Effector memory CD8-positive, alpha-beta T cell (primary cell): ENCODE results near the gene SYCP2L.
"Not testable (repeated sequence)": the region's sequence is repeated elsewhere in the genome, so short reads cannot be mapped to it uniquely, and the experiment has no call there.

Source experiments
- ATAC-seq: fragments of 150-1000 bp; cut with Tn5 transposase; replicated peaks from 2 replicates; pipeline ENCODE4 v1.10.0; 2021; ENCODE audit warnings: mild to moderate bottlenecking, moderate library complexity
- DNase-seq, 3 experiments: peaks; one replicate each; pipeline ENCODE4 v3.0.0; 2021
- H3K27ac Mint-ChIP-seq, 2 donors: one replicate each; pipeline ENCODE4 v1.8.0; 2022; ENCODE audit warnings: mild to moderate bottlenecking in 2 of 2, mixed read lengths in 2 of 2, moderate library complexity in 2 of 2
- H3K27me3 Mint-ChIP-seq, 2 donors: one replicate each; pipeline ENCODE4 v1.8.0; 2022; ENCODE audit warnings: mixed read lengths in 2 of 2
- H3K36me3 Mint-ChIP-seq: one replicate; pipeline ENCODE4 v1.8.0; 2022; ENCODE audit warnings: mild to moderate bottlenecking, moderate library complexity, mixed read lengths; ENCODE audit not compliant: insufficient read depth
- H3K4me1 Mint-ChIP-seq, 2 donors: one replicate each; pipeline ENCODE4 v1.8.0; 2022; ENCODE audit warnings: low read depth in 2 of 2, mixed read lengths in 2 of 2
- H3K4me3 Mint-ChIP-seq, 2 donors: one replicate each; pipeline ENCODE4 v1.8.0; 2022; ENCODE audit warnings: mild to moderate bottlenecking in 2 of 2, mixed read lengths in 2 of 2, moderate library complexity in 2 of 2
- H3K9me3 Mint-ChIP-seq, 2 donors: one replicate each; pipeline ENCODE4 v1.8.0; 2022; ENCODE audit warnings: mixed read lengths in 2 of 2

SYCP2L gene

DNA sequence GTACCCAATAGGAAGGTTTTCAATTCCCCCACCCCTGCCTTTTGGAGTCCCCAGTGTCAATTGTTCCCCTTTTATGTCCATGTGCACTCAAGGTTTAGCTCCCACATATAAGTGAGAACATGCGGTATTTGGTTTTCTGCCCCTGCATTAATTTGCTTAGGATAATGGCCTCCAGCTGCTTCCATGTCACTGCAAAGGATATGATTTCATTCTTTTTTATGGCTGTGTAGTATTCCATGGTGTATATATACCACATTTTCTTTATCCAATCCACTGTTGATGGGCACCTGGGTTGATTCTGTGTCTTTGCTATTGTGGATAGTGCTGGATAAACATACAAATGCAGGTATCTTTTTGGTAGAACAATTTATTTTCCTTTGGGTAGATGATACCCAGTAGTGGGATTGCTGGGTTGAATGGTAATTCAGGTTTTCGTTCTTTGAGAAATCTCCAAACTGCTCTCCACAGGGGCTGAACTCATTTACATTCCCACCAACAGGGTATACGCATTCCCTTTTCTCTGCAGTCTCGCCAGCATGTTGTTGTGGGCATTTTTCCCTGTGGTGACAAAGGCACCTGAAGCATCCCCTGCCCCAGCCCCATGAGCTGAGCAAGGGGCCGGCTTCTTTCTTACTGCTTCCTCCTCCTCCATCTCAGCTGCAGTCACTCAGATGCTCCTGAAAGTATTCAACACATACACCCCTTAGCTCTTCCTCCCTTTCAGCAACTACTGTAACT lies 90.5 kb downstream of the SYCP2L start:
- ATAC-seq: no peak
- peaks cover 0 to 4% of the 10 kb centered on the region in 2 donors for H3K9me3 Mint-ChIP-seq
- no peak for DNase-seq
- H3K4me3 Mint-ChIP-seq: no peak overlapping the region
- no peaks in the 10 kb centered on the region for H3K36me3 Mint-ChIP-seq
- H3K27ac Mint-ChIP-seq: no peak overlapping the region
- no peaks in the 10 kb centered on the region for H3K4me1 Mint-ChIP-seq
- H3K27me3 Mint-ChIP-seq: peaks cover 23% of the 10 kb centered on the region in 2 donors

DNA sequence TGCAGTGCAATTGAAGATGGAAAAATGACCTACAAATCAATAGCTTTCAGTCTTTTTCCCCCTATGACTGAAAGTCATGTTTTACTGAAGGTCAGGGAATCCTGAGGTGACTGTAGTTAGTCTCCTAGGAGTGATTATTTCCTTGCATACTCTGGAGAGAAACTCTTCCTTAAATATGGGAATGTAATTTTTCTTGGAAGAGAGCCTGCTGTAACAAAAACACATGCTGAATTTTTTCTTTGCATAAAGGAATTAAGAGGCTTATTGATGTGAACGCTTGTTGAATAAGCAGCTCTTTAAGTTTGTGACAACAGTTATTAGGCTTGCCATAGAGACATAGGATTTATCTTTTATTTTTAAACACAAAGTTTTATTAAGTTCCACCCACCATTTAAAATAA lies 92.8 kb downstream of the SYCP2L start:
- DNase-seq (no peak), ATAC-seq (no peak)
- no peaks in the 10 kb centered on the region for H3K36me3 Mint-ChIP-seq
- H3K27me3 Mint-ChIP-seq: peaks cover 23 to 24% of the 10 kb centered on the region in 2 donors
- no peak overlapping the region for H3K27ac Mint-ChIP-seq
- peaks cover 0 to 4% of the 10 kb centered on the region in 2 donors for H3K9me3 Mint-ChIP-seq
- no peaks in the 10 kb centered on the region for H3K4me1 Mint-ChIP-seq
- H3K4me3 Mint-ChIP-seq: no peak overlapping the region

GRCh38 chr6:10981409-10981808 lies 94.6 kb downstream of the SYCP2L start:
- Mint-ChIP-seq H3K4me3 (no peak overlapping the region), H3K36me3 (no peaks in the 10 kb centered on the region), H3K27ac (no peak overlapping the region), H3K27me3 (peaks cover 23 to 24% of the 10 kb centered on the region in 2 donors), H3K9me3 (peaks cover 0 to 4% of the 10 kb centered on the region in 2 donors), H3K4me1 (no peaks in the 10 kb centered on the region)
- DNase-seq: no peak
- no peak for ATAC-seq

DNA sequence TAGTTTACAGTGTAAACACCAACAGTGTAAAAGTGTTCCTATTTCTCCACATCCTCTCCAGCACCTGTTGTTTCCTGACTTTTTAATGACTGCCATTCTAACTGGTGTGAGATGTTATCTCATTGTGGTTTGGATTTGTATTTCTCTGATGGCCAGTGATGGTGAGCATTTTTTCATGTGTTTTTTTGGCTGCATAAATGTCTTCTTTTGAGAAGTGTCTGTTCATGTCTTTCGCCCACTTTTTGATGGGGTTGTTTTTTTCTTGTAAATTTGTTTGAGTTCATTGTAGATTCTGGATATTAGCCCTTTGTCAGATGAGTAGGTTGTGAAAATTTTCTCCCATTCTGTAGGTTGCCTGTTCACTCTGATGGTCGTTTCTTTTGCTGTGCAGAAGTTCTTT lies 98.1 kb downstream of the SYCP2L start:
- not testable (repeated sequence) for H3K4me1 Mint-ChIP-seq, DNase-seq, H3K9me3 Mint-ChIP-seq, ATAC-seq, H3K27ac Mint-ChIP-seq, H3K4me3 Mint-ChIP-seq, H3K36me3 Mint-ChIP-seq
- peaks cover 32 to 43% of the 10 kb centered on the region in 2 donors for H3K27me3 Mint-ChIP-seq

DNA sequence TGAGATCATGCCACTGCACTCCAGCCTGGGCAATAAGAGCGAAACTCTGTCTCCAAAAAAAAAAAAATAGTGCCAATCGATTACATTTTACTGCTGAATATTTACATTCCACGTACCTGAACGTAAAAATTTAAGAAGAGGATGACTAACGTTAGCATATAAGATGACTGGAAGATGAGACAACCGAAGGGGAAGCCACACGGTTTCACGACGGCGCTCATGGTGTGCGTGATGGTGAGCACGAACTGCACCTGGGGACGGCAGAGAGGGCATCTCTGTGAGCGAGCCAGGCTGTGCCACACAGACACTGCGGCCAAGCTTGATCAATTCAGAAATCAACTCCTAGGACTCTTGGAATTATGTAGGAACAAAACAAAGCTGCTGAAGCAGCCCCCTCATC lies 102.7 kb downstream of the SYCP2L start:
- no peak for ATAC-seq

DNA sequence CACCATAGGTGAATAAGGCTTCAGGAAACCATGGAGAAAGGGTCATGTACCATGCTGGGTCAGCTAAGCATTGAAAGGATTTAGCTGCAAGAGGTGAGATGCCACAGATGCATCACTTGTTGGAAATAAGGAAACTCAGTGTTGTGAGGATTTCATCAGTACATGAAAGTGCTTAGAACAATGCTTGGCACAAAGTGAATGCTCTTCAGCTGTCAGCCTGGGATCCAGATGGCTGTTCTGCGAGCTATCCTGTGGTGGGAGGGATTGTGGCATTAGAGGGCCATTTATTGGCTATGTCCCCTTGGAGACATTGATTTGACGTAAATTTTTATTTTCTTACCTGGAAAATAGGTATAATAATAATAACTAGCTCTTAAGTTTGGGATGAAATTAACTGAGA lies 104.3 kb downstream of the SYCP2L start:
- Mint-ChIP-seq H3K27me3 (peaks cover 25 to 33% of the 10 kb centered on the region in 2 donors), H3K4me1 (no peaks in the 10 kb centered on the region), H3K9me3 (peaks cover 0 to 2% of the 10 kb centered on the region in 2 donors), H3K27ac (no peak overlapping the region), H3K36me3 (no peaks in the 10 kb centered on the region), H3K4me3 (no peak overlapping the region)
- DNase-seq (no peak), ATAC-seq (no peak)

More for the DNA sequence above, 102.7 kb downstream of the SYCP2L start:
- H3K4me1 Mint-ChIP-seq: no peaks in the 10 kb centered on the region
- no peaks in the 10 kb centered on the region for H3K36me3 Mint-ChIP-seq
- no peak overlapping the region for H3K27ac Mint-ChIP-seq
- peaks cover 0 to 2% of the 10 kb centered on the region in 2 donors for H3K9me3 Mint-ChIP-seq
- DNase-seq: no peak
- no peak overlapping the region for H3K4me3 Mint-ChIP-seq
- peaks cover 25 to 33% of the 10 kb centered on the region in 2 donors for H3K27me3 Mint-ChIP-seq

DNA sequence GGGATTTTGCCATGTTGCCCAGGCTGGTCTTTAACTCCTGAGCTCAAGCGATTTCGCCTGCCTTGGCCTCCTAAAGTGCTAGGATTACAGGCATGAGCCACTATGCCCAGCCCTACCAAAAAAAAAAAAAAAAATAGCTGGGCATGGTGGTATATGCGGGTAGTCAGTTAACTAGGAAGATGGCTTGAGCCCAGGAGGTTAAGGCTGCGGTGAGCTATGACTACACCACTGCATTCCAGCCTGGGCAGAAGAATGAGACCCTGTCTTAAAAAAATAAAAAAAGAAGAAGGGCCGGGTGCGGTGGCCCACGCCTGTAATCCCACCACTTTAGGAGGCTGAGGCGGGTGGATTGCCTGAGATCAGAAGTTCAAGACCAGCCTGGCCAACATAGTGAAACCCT lies 107.0 kb downstream of the SYCP2L start:
- no peaks in the 10 kb centered on the region for H3K9me3 Mint-ChIP-seq
- H3K27ac Mint-ChIP-seq: no peak overlapping the region
- DNase-seq (no peak), ATAC-seq (no peak)
- no peaks in the 10 kb centered on the region for H3K36me3 Mint-ChIP-seq
- peaks cover 12 to 16% of the 10 kb centered on the region in 2 donors for H3K27me3 Mint-ChIP-seq
- H3K4me3 Mint-ChIP-seq: no peak overlapping the region
- H3K4me1 Mint-ChIP-seq: no peaks in the 10 kb centered on the region

DNA sequence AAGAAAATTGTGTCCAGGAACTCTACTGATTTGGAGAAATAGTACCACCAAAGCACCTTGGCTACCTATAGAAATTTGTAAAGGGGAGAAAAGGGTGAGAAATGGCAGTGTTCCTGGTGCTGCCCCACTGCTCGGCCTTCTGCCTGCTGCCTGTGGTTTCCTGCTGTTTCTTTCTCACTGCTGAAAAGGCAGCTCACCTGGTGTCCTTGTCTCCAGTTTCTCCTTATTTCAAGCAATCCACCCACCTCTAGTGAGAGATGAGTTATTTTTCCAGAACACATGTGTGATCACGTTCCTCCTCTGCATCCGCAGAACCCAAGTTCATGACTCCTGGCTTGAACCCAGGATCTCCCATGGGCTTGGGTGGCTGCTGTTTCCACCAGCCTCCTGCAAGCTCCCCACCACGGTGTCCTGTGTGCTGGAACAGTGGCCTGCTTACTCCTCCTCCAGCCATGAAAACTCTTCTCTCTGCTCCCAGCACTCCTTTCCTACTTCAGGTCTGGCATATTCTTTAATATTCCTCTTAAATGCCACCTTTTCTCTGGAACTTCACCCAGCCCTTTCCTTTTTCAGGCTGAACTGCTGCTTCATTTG lies 108.4 kb downstream of the SYCP2L start:
- Mint-ChIP-seq H3K36me3 (no peaks in the 10 kb centered on the region), H3K27me3 (peaks cover 19 to 23% of the 10 kb centered on the region in 2 donors), H3K4me3 (no peak overlapping the region), H3K9me3 (no peaks in the 10 kb centered on the region), H3K27ac (no peak overlapping the region), H3K4me1 (no peaks in the 10 kb centered on the region)
- DNase-seq: no peak
- no peak for ATAC-seq

GRCh38 chr6:10999994-11000393 lies 113.1 kb downstream of the SYCP2L start:
- peaks cover 33 to 35% of the 10 kb centered on the region in 2 donors for H3K27me3 Mint-ChIP-seq
- H3K36me3 Mint-ChIP-seq: no peaks in the 10 kb centered on the region
- no peak overlapping the region for H3K27ac Mint-ChIP-seq
- DNase-seq (no peak), ATAC-seq (no peak)
- H3K9me3 Mint-ChIP-seq: no peaks in the 10 kb centered on the region
- H3K4me3 Mint-ChIP-seq: no peak overlapping the region
- H3K4me1 Mint-ChIP-seq: no peaks in the 10 kb centered on the region

DNA sequence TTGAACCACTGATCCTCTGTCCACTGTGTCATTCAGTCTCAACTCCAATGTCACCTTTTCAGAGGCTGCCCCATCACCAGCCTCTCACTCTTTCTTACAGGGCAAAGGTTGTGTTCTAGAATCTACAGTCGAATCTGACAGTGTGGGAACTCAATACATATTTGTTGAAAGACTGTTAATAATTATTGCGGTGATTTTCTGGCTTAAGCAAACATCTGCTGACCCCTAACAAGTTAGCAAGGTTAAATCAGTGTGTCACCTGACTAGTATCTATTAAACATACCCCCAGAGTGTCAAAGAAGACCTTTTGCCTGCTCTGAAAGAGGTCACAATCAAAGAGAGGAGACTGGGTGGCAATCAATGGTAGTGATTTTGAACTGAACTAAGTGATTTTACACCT lies 115.3 kb downstream of the SYCP2L start:
- Mint-ChIP-seq H3K27ac (no peak overlapping the region), H3K4me3 (no peak overlapping the region), H3K36me3 (no peaks in the 10 kb centered on the region), H3K27me3 (peaks cover 33 to 35% of the 10 kb centered on the region in 2 donors), H3K9me3 (no peaks in the 10 kb centered on the region), H3K4me1 (no peaks in the 10 kb centered on the region)
- no peak for ATAC-seq
- DNase-seq: no peak

GRCh38 chr6:11003297-11003696 lies 116.4 kb downstream of the SYCP2L start:
- H3K9me3 Mint-ChIP-seq, ATAC-seq, H3K27ac Mint-ChIP-seq, H3K4me3 Mint-ChIP-seq, DNase-seq, H3K36me3 Mint-ChIP-seq, H3K4me1 Mint-ChIP-seq: not testable (repeated sequence)
- peaks cover 28 to 33% of the 10 kb centered on the region in 2 donors for H3K27me3 Mint-ChIP-seq

DNA sequence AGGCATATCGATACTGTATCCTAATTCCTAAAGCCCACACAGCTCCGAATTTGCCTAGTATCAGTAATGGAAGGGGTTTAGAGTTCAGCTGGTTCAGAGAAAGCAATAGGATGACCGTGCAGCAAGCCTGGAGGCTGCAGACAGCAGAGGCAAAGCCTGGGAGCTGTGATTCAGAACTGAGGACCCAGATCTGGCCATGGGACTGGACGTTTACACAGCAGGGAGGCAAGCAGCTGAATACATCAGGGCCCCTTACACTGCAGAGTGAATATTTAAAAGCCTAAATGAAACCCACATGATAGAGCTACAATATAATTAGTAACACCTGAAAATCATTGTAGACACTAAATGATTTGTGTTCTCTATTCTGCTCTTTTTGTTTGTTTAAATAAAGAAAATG lies 119.2 kb downstream of the SYCP2L start:
- Mint-ChIP-seq H3K36me3 (no peaks in the 10 kb centered on the region), H3K4me1 (no peaks in the 10 kb centered on the region), H3K9me3 (no peaks in the 10 kb centered on the region), H3K27ac (no peak overlapping the region), H3K4me3 (no peak overlapping the region), H3K27me3 (peaks cover 26 to 44% of the 10 kb centered on the region in 2 donors)
- no peak for ATAC-seq
- no peak for DNase-seq

DNA sequence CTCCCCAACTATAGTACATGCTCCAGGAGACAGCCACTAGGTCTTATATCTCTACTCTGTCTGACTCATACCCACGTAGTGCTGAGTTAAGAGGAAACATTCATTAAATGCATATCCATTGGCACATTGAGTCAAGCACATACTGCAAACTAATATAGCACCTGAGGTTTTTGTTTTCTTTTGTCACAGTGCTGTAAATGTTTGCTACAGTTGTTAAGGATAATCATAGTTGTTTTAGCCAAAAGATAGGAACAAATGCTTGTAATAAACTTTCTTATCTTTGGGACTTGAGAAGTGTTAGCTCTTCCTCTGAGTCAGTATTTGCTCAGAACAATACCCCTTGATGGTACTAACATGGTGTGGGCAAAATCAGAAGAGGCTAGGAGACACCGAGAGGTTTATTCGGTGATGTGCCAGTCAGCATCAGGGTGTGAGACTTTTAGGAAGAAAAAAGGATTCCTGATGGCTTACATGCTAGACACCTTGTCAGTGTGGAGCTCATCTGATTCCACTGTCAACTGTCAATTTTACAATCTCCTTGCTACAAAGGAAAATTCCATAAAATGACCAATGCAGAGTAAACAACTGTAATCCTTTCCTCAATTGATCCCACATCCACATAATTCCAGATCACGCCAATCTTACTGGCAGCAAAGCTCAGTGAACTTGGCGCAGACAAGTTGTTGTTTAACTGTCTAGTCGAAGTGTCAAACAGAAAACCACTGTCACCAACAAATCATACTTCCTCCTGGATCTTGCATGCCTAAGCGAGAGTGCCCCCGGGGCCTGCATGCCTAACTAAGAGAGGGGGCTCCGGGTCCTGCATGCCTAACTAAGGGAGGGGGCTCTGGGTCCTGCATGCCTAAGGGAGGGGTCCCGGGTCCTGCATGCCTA lies 121.1 kb downstream of the SYCP2L start:
- H3K27ac Mint-ChIP-seq: no peak overlapping the region
- H3K4me1 Mint-ChIP-seq: no peaks in the 10 kb centered on the region
- H3K4me3 Mint-ChIP-seq: no peak overlapping the region
- no peaks in the 10 kb centered on the region for H3K36me3 Mint-ChIP-seq
- ATAC-seq (no peak), DNase-seq (no peak)
- peaks cover 28% of the 10 kb centered on the region in 2 donors for H3K27me3 Mint-ChIP-seq
- H3K9me3 Mint-ChIP-seq: no peaks in the 10 kb centered on the region
